ENCODE data around the gene PRDX4. TPM values are rescaled to one million over a fixed set of nuclear protein-coding genes. Genes with fewer than 3 reads are reported as not detected.

The PRDX4 gene
- total and polyA plus RNA-seq, 2 donors from 2014 or later, result 58.3 to 77.7 TPM

- H3K4me1 ChIP-seq (ENCODE audit: control insufficient read depth in 2 of 3, insufficient read depth in 2 of 3, low read depth in 1 of 3, low read length in 3 of 3), result no peaks in the 10 kb centered on the region
- TF ChIP-seq CTCF (IDR thresholded peaks at IDR 0.05; ENCODE audit: borderline replicate concordance, extremely low read depth, insufficient read depth), result no peak
- intact Hi-C loops (cut with DNase I), result no loop called here
- no peaks in the 10 kb centered on the region for H3K9me3 ChIP-seq (ENCODE audit: control insufficient read depth in 2 of 3, insufficient read depth in 1 of 3, low read length in 3 of 3)
- H3K9ac ChIP-seq (ENCODE audit: low read length in 3 of 3), result no peak overlapping the region
- no peak for FAIRE-seq
- H3K27ac ChIP-seq (ENCODE audit: low read depth in 2 of 2, low read length in 2 of 2), result no peak overlapping the region
- H3K4me3 ChIP-seq (ENCODE audit: low read length in 3 of 3), result no peak overlapping the region
- H3K36me3 ChIP-seq (ENCODE audit: control insufficient read depth in 2 of 3, insufficient read depth in 3 of 3, low read length in 3 of 3), result no peaks in the 10 kb centered on the region
- DNase-seq, result no peak
- no peaks in the 10 kb centered on the region for H3K27me3 ChIP-seq (ENCODE audit: control insufficient read depth, insufficient read depth, low read length)
Measured at GRCh38 chrX:23623797-23624196, 43.5 kb upstream of the PRDX4 start.

- Histone ChIP-seq H3K4me3 (ENCODE audit: low read length in 3 of 3) (no peak overlapping the region), H3K9me3 (ENCODE audit: control insufficient read depth in 2 of 3, insufficient read depth in 1 of 3, low read length in 3 of 3) (no peaks in the 10 kb centered on the region), H3K27ac (ENCODE audit: low read depth in 2 of 2, low read length in 2 of 2) (no peak overlapping the region), H3K9ac (ENCODE audit: low read length in 3 of 3) (no peak overlapping the region), H3K27me3 (ENCODE audit: control insufficient read depth, insufficient read depth, low read length) (peaks cover 3% of the 10 kb centered on the region), H3K4me1 (ENCODE audit: control insufficient read depth in 2 of 3, insufficient read depth in 2 of 3, low read depth in 1 of 3, low read length in 3 of 3) (no peaks in the 10 kb centered on the region), H3K36me3 (ENCODE audit: control insufficient read depth in 2 of 3, insufficient read depth in 3 of 3, low read length in 3 of 3) (no peaks in the 10 kb centered on the region)
- TF ChIP-seq CTCF (IDR thresholded peaks at IDR 0.05; ENCODE audit: borderline replicate concordance, extremely low read depth, insufficient read depth), result no peak
- intact Hi-C loops (cut with DNase I), result no loop called here
- DNase-seq (no peak), FAIRE-seq (no peak)
Measured at GRCh38 chrX:23626651-23627050, 40.6 kb upstream of the PRDX4 start.

GRCh38 chrX:23628131-23628530 is 39.2 kb upstream of the PRDX4 start:
- H3K9me3 ChIP-seq (ENCODE audit: control insufficient read depth in 2 of 3, insufficient read depth in 1 of 3, low read length in 3 of 3), result no peaks in the 10 kb centered on the region
- no peak overlapping the region for H3K27ac ChIP-seq (ENCODE audit: low read depth in 2 of 2, low read length in 2 of 2)
- TF ChIP-seq CTCF (IDR thresholded peaks at IDR 0.05; ENCODE audit: borderline replicate concordance, extremely low read depth, insufficient read depth), result no peak
- no peaks in the 10 kb centered on the region for H3K4me1 ChIP-seq (ENCODE audit: control insufficient read depth in 2 of 3, insufficient read depth in 2 of 3, low read depth in 1 of 3, low read length in 3 of 3)
- intact Hi-C loops (cut with DNase I), result no loop called here
- no peaks in the 10 kb centered on the region for H3K36me3 ChIP-seq (ENCODE audit: control insufficient read depth in 2 of 3, insufficient read depth in 3 of 3, low read length in 3 of 3)
- H3K27me3 ChIP-seq (ENCODE audit: control insufficient read depth, insufficient read depth, low read length), result peaks cover 3% of the 10 kb centered on the region
- H3K4me3 ChIP-seq (ENCODE audit: low read length in 3 of 3), result no peak overlapping the region
- no peak for DNase-seq
- H3K9ac ChIP-seq (ENCODE audit: low read length in 3 of 3), result no peak overlapping the region
- no peak for FAIRE-seq

GRCh38 chrX:23631136-23631535 is 36.2 kb upstream of the PRDX4 start:
- Histone ChIP-seq H3K27ac (ENCODE audit: low read depth in 2 of 2, low read length in 2 of 2) (no peak overlapping the region), H3K9ac (ENCODE audit: low read length in 3 of 3) (no peak overlapping the region), H3K36me3 (ENCODE audit: control insufficient read depth in 2 of 3, insufficient read depth in 3 of 3, low read length in 3 of 3) (no peaks in the 10 kb centered on the region), H3K27me3 (ENCODE audit: control insufficient read depth, insufficient read depth, low read length) (peaks cover 3% of the 10 kb centered on the region), H3K9me3 (ENCODE audit: control insufficient read depth in 2 of 3, insufficient read depth in 1 of 3, low read length in 3 of 3) (no peaks in the 10 kb centered on the region), H3K4me3 (ENCODE audit: low read length in 3 of 3) (no peak overlapping the region), H3K4me1 (ENCODE audit: control insufficient read depth in 2 of 3, insufficient read depth in 2 of 3, low read depth in 1 of 3, low read length in 3 of 3) (no peaks in the 10 kb centered on the region)
- intact Hi-C loops (cut with DNase I), result no loop called here
- no peak for TF ChIP-seq CTCF (IDR thresholded peaks at IDR 0.05; ENCODE audit: borderline replicate concordance, extremely low read depth, insufficient read depth)
- FAIRE-seq, result no peak
- no peak for DNase-seq
